ENCODE measurements around the gene NTM. TPM values are rescaled to one million over a fixed set of nuclear protein-coding genes. Genes with fewer than 3 reads are reported as not detected.

Gene NTM
- total and polyA plus RNA-seq, 2 of the 8 experiments (the other 6 are each of a cell fraction or from before 2014, with no cell fraction given) = 13.4 to 20.0 TPM

GRCh38 chr11:131748151-131749050, 378.0 kb downstream of the NTM start:
- Histone ChIP-seq H2BK5ac (ENCODE audit: low read depth, low read length) (no peak overlapping the region), H2BK20ac (ENCODE audit: low read length) (no peak overlapping the region), H4K91ac (replicated peaks; ENCODE audit: insufficient read length, low read length) (no peak overlapping the region), H3K9me3 (ENCODE audit: insufficient read depth in 2 of 2, low read depth in 1 of 2, low read length in 1 of 2) (no peaks in the 10 kb centered on the region), H3K36me3 (ENCODE audit: control insufficient read depth in 2 of 4, insufficient read depth in 4 of 4, low read length in 3 of 4) (no peaks in the 10 kb centered on the region), H4K8ac (ENCODE audit: extremely low read depth, insufficient read depth, low read length) (no peak overlapping the region), H3K4me2 (ENCODE audit: insufficient read depth in 1 of 2, low read depth in 2 of 2, low read length in 2 of 2) (no peak overlapping the region), H3K27me3 (replicated peaks in 1 of 4; ENCODE audit: control insufficient read depth in 3 of 4, extremely low read depth in 1 of 4, insufficient read depth in 3 of 4, low read length in 3 of 4) (no peaks in the 10 kb centered on the region), H3K27ac (ENCODE audit: low read depth, low read length) (no peak overlapping the region), H3K23me2 (ENCODE audit: low read depth, low read length) (no peaks in the 10 kb centered on the region), H3K23ac (ENCODE audit: insufficient read length) (no peak overlapping the region), H2AK5ac (ENCODE audit: low read depth, low read length) (no peak overlapping the region), H3K18ac (ENCODE audit: extremely low read depth, low read length) (no peak overlapping the region), H3K4me3 (ENCODE audit: extremely low read depth in 1 of 4, insufficient read depth in 2 of 4, low read depth in 3 of 4, low read length in 4 of 4) (no peak overlapping the region), H3K4me1 (replicated peaks in 1 of 4; ENCODE audit: control insufficient read depth in 3 of 4, insufficient read depth in 4 of 4, low read length in 3 of 4) (peaks cover 0 to 2% (median 0%) of the 10 kb centered on the region in 4 experiments; a peak in 2 of 7 replicates), H4K5ac (ENCODE audit: insufficient read length, low read depth, low read length) (no peak overlapping the region), H3K4ac (replicated peaks; ENCODE audit: insufficient read length, low read depth, low read length) (no peak overlapping the region), H2BK15ac (ENCODE audit: low read length) (no peak overlapping the region), H2AFZ (ENCODE audit: low read length) (no peak overlapping the region), H3K56ac (replicated peaks; ENCODE audit: insufficient read length, low read depth, low read length) (no peak overlapping the region), H3K9ac (replicated peaks in 1 of 4; ENCODE audit: extremely low read depth in 1 of 4, low read depth in 3 of 4, low read length in 3 of 4) (no peak overlapping the region), H2BK12ac (ENCODE audit: low read depth, low read length) (no peak overlapping the region), H3K14ac (ENCODE audit: insufficient read length) (no peak overlapping the region), H4K20me1 (replicated peaks in 1 of 2; ENCODE audit: control insufficient read depth in 1 of 2, insufficient read depth in 2 of 2, low read length in 2 of 2) (peaks cover 0 to 1% of the 10 kb centered on the region in 2 experiments), H3K79me2 (ENCODE audit: control insufficient read depth in 1 of 2, insufficient read depth in 2 of 2, low read length in 2 of 2) (no peaks in the 10 kb centered on the region), H2BK120ac (replicated peaks; ENCODE audit: low read depth, low read length) (no peak overlapping the region), H3K79me1 (ENCODE audit: low read depth, low read length) (no peaks in the 10 kb centered on the region)
- DNase-seq (ENCODE audit: low read depth in 1 of 2, low spot score in 2 of 2) (peak in 1 of 2 experiments; percentile 83), FAIRE-seq (peak; percentile 86)
- POLR2A ChIA-PET (ENCODE audit: partially characterized antibody) = no interaction called here
- WGBS, 2 experiments (ENCODE audit: extremely low coverage in 1 of 2, insufficient coverage in 1 of 2, insufficient read length in 1 of 2, insufficient replicate concordance in 2 of 2, low coverage in 1 of 2, low lambda C conversion rate in 2 of 2, missing lambda C conversion rate in 1 of 2) = 37% methylated on average over 15 of the region's 15 CpGs; no CpG with 5 or more reads in 1 of the 2 experiments
- TF ChIP-seq TEAD4 (IDR thresholded peaks at IDR 0.05; ENCODE audit: low read depth, low read length) (peak; percentile 60; the same call in 1 of the 2 replicates), BCL11A (IDR thresholded peaks at IDR 0.05; ENCODE audit: low read depth in 2 of 2, low read length in 2 of 2) (no peak), CTCF (IDR thresholded peaks at IDR 0.05; ENCODE audit: control extremely low read depth in 1 of 3, insufficient read depth in 1 of 3, low read depth in 1 of 3, low read length in 3 of 3) (peak; percentile 76 to 89 (median 82)), MAFK (IDR thresholded peaks at IDR 0.05; ENCODE audit: low read depth, low read length) (no peak), RAD21 (IDR thresholded peaks at IDR 0.05 in 1 of 2, conservative IDR thresholded peaks at IDR 0.05 in 1 of 2; ENCODE audit: low read depth in 2 of 2, low read length in 2 of 2) (peak; percentile 87 to 88), CEBPB (IDR thresholded peaks at IDR 0.05; ENCODE audit: low read depth, low read length) (no peak)
- CTCF ChIA-PET (ENCODE audit: partially characterized antibody) = interaction anchor here (0.6 to 5.9 kb wide), 66 partner anchors 9 to 1021 kb away, joined by 3 to 86 read pairs (median 5); no protein-coding TSS in a partner anchor
